ENCODE measurements around the gene INHBC.

DNA sequence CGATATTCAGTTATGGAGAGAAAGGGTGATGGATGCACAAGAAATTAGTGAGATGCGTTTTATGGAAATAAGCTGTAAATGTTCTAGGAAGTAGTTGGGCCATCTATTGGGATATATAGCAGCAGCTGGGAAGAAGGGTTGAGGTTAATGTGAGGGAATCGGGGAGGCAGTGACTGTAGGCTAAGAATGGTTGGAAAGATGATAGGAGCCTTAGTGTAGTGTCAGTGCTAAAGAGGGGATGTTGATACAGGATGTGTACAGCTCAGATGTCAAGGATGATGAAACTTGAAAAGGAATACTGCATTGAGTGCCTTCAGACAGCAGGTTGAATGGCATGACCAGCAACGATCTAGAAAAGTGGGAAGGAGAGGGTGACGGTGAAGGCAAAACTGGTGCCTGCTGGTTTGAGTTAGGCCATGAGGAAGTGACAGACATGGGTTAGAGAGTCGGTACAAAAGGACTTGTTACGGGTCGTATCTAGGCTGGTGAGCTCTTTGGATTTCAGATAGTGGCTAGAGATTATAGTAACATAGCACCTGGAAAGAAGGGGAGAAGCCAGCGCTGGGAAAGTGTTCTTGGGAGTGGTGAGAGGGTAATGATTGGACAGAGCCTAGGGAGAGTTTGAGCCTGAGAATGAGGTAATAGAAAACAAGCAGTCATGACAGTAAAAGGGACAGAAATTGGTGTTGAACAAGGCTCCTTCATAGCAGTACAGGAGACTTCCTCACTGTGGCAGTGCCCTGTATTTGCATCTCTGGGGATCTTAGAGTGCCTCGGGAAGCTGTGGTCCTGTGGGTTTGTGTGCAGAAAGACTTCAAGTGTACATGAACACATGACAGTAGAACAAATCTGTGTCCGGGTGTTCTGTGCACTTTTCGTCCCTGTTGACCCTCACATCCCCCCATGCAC, 62.9 kb downstream of the INHBC start:
- TF ChIP-seq, protein P1, sequence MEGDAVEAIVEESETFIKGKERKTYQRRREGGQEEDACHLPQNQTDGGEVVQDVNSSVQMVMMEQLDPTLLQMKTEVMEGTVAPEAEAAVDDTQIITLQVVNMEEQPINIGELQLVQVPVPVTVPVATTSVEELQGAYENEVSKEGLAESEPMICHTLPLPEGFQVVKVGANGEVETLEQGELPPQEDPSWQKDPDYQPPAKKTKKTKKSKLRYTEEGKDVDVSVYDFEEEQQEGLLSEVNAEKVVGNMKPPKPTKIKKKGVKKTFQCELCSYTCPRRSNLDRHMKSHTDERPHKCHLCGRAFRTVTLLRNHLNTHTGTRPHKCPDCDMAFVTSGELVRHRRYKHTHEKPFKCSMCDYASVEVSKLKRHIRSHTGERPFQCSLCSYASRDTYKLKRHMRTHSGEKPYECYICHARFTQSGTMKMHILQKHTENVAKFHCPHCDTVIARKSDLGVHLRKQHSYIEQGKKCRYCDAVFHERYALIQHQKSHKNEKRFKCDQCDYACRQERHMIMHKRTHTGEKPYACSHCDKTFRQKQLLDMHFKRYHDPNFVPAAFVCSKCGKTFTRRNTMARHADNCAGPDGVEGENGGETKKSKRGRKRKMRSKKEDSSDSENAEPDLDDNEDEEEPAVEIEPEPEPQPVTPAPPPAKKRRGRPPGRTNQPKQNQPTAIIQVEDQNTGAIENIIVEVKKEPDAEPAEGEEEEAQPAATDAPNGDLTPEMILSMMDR (IDR thresholded peaks at IDR 0.05): no peak
- no peak for TF ChIP-seq EZH2 (IDR thresholded peaks at IDR 0.05; ENCODE audit: borderline replicate concordance, insufficient read depth, low read depth, low read length, poor library complexity, severe bottlenecking)

Measured in B cell (primary cell).